ENCODE results near the gene LMO7. TPM values are rescaled to one million over a fixed set of nuclear protein-coding genes. Genes with fewer than 3 reads are reported as not detected.

The LMO7 gene
- total and polyA plus RNA-seq, 4 donors, result 17.5 to 69.6 (median 38.2) TPM

GRCh38 chr13:75748874-75749273, 112.7 kb downstream of the LMO7 start:
- H3K4me1 ChIP-seq (ENCODE audit: control insufficient read depth in 4 of 4, insufficient read depth in 4 of 4, low read length in 3 of 4), result no peaks in the 10 kb centered on the region
- WGBS, result 92% methylated on average over 3 of the region's 3 CpGs
- no peaks in the 10 kb centered on the region for H3K36me3 ChIP-seq (ENCODE audit: control insufficient read depth in 4 of 4, insufficient read depth in 3 of 4, low read depth in 1 of 4, low read length in 3 of 4)

GRCh38 chr13:75749407-75749806, 113.3 kb downstream of the LMO7 start:
- no peak overlapping the region for H3K4me3 ChIP-seq (ENCODE audit: low read depth in 1 of 3, low read length in 3 of 3)
- 78% methylated on average over 4 of the region's 4 CpGs for WGBS
- TF ChIP-seq ATF3 (IDR thresholded peaks at IDR 0.05), result no peak
- TF ChIP-seq FOXA2 (IDR thresholded peaks at IDR 0.05), result no peak
- TF ChIP-seq EGR1 (IDR thresholded peaks at IDR 0.05; ENCODE audit: low read depth in 2 of 2), result no peak
- H3K4me1 ChIP-seq (ENCODE audit: control insufficient read depth in 4 of 4, insufficient read depth in 4 of 4, low read length in 3 of 4), result no peaks in the 10 kb centered on the region
- DNase-seq (ENCODE audit: low spot score), result no peak
- no peak overlapping the region for H3K27ac ChIP-seq (ENCODE audit: low read depth in 1 of 2, low read length in 2 of 2)
- H3K9ac ChIP-seq (ENCODE audit: low read depth in 1 of 2, low read length in 2 of 2), result no peak overlapping the region
- no peaks in the 10 kb centered on the region for H3K36me3 ChIP-seq (ENCODE audit: control insufficient read depth in 4 of 4, insufficient read depth in 3 of 4, low read depth in 1 of 4, low read length in 3 of 4)
- H3K9me3 ChIP-seq (ENCODE audit: control insufficient read depth in 4 of 4, low read length in 3 of 4), result no peaks in the 10 kb centered on the region
- H3K27me3 ChIP-seq (ENCODE audit: control insufficient read depth in 4 of 4, insufficient read depth in 4 of 4, low read length in 3 of 4), result no peaks in the 10 kb centered on the region

More at GRCh38 chr13:75748874-75749273, 112.7 kb downstream of the LMO7 start:
- Histone ChIP-seq H3K9ac (ENCODE audit: low read depth in 1 of 2, low read length in 2 of 2) (no peak overlapping the region), H3K4me3 (ENCODE audit: low read depth in 1 of 3, low read length in 3 of 3) (no peak overlapping the region), H3K27me3 (ENCODE audit: control insufficient read depth in 4 of 4, insufficient read depth in 4 of 4, low read length in 3 of 4) (no peaks in the 10 kb centered on the region), H3K9me3 (ENCODE audit: control insufficient read depth in 4 of 4, low read length in 3 of 4) (no peaks in the 10 kb centered on the region), H3K27ac (ENCODE audit: low read depth in 1 of 2, low read length in 2 of 2) (no peak overlapping the region)
- DNase-seq (ENCODE audit: low spot score), result no peak
- TF ChIP-seq ATF3 (IDR thresholded peaks at IDR 0.05), result no peak
- TF ChIP-seq TAF1 (conservative IDR thresholded peaks at IDR 0.05), result no peak
- no peak for TF ChIP-seq FOXA1 (IDR thresholded peaks at IDR 0.05)
- no peak for TF ChIP-seq ZBTB33 (IDR thresholded peaks at IDR 0.05)
- TF ChIP-seq YY1 (IDR thresholded peaks at IDR 0.05), result no peak
- no peak for TF ChIP-seq HNF4G (IDR thresholded peaks at IDR 0.05)

GRCh38 chr13:75751350-75751749, 115.2 kb downstream of the LMO7 start:
- H3K27ac ChIP-seq (ENCODE audit: low read depth in 1 of 2, low read length in 2 of 2), result no peak overlapping the region

More at GRCh38 chr13:75751350-75751749, 115.2 kb downstream of the LMO7 start:
- no peak for TF ChIP-seq YY1 (IDR thresholded peaks at IDR 0.05)
- no peak for TF ChIP-seq HNF4G (IDR thresholded peaks at IDR 0.05)
- TF ChIP-seq RXRA (IDR thresholded peaks at IDR 0.05), result no peak
- TF ChIP-seq TAF1 (conservative IDR thresholded peaks at IDR 0.05), result no peak
- TF ChIP-seq CTCF (IDR thresholded peaks at IDR 0.05; ENCODE audit: low read depth, low read length, missing input control), result no peak
- no peak for TF ChIP-seq FOXA1 (IDR thresholded peaks at IDR 0.05)
- TF ChIP-seq NR2F2 (IDR thresholded peaks at IDR 0.05), result no peak
- no peak for TF ChIP-seq ATF3 (IDR thresholded peaks at IDR 0.05)
- no peak for TF ChIP-seq MAX (IDR thresholded peaks at IDR 0.05)
- no peak for TF ChIP-seq JUND (IDR thresholded peaks at IDR 0.05)
- no peak for TF ChIP-seq EGR1 (IDR thresholded peaks at IDR 0.05; ENCODE audit: low read depth in 2 of 2)
- TF ChIP-seq SP1 (IDR thresholded peaks at IDR 0.05), result no peak
- TF ChIP-seq GABPA (IDR thresholded peaks at IDR 0.05 in 1 of 2, conservative IDR thresholded peaks at IDR 0.05 in 1 of 2), result no peak
- no peak for TF ChIP-seq REST (IDR thresholded peaks at IDR 0.05)
- TF ChIP-seq HNF4A (conservative IDR thresholded peaks at IDR 0.05), result no peak
- Histone ChIP-seq H3K9ac (ENCODE audit: low read depth in 1 of 2, low read length in 2 of 2) (peak overlapping the region in 1 of 2 donors; percentile 16), H3K9me3 (ENCODE audit: control insufficient read depth in 4 of 4, low read length in 3 of 4) (no peaks in the 10 kb centered on the region), H3K27me3 (ENCODE audit: control insufficient read depth in 4 of 4, insufficient read depth in 4 of 4, low read length in 3 of 4) (no peaks in the 10 kb centered on the region), H3K4me1 (ENCODE audit: control insufficient read depth in 4 of 4, insufficient read depth in 4 of 4, low read length in 3 of 4) (no peaks in the 10 kb centered on the region), H3K4me3 (ENCODE audit: low read depth in 1 of 3, low read length in 3 of 3) (no peak overlapping the region), H3K36me3 (ENCODE audit: control insufficient read depth in 4 of 4, insufficient read depth in 3 of 4, low read depth in 1 of 4, low read length in 3 of 4) (no peaks in the 10 kb centered on the region)
- DNase-seq (ENCODE audit: low spot score), result no peak
- WGBS, result 63% methylated on average over 4 of the region's 4 CpGs
